GM12865 (cell line): ENCODE data around the gene EDARADD.
A peak's percentile ranks its signal among the peaks of the same experiment; 100 is the strongest.
"Not testable (repeated sequence)": the region's sequence is repeated elsewhere in the genome, so short reads cannot be mapped to it uniquely, and the experiment has no call there.

Experiments
- DNase-seq: peaks from one replicate; pipeline ENCODE4 v3.0.0; 2010; ENCODE audit warnings: low read depth
- H3K4me3 ChIP-seq: 2 replicates; pipeline ENCODE4 v1.5.1; 2011; ENCODE audit warnings: mild to moderate bottlenecking, low read depth, low read length, control low read depth
- CTCF ChIP-seq: IDR thresholded peaks from 2 replicates; pipeline ENCODE4 v1.5.1; 2011; ENCODE audit warnings: low read length, control low read depth, low read depth, inconsistent platforms; ENCODE audit not compliant: insufficient read depth; ENCODE audit errors: missing control alignments

The EDARADD gene

GRCh38 chr1:236480758-236481436 lies 86.8 kb downstream of the EDARADD start:
- no peak for DNase-seq
- TF ChIP-seq CTCF: no peak
- H3K4me3 ChIP-seq: no peak overlapping the region

DNA sequence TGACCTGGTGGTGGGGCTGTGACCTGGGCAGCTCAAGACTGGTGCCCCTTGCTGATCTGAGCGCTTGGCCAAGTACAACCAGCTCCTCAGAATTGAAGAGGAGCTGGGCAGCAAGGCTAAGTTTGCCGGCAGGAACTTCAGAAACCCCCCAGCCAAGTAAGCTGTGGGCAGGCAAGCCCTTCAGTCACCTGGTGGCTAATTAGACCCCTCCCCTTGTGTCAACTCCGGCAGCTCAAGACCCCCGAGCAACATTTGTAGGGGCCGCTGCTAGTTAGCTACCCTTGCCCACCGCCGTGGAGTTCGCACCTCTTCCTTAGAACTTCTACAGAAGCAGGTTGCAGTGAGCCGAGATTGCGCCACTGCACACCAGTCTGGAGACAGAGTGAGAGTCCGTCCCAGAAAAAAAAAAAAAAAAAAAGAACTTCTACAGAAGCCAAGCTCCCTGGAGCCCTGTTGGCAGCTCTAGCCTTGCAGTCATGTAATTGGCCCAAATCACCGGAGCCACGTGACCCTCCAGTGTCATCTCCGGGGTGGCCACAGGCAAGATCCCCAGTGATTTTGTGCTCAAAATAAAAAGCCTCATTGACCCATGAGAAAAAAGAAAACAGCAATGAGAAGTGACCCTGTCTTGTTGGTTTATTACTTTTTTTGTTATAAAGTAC lies 90.4 kb downstream of the EDARADD start:
- TF ChIP-seq CTCF: no peak
- no peak overlapping the region for H3K4me3 ChIP-seq
- DNase-seq: no peak

DNA sequence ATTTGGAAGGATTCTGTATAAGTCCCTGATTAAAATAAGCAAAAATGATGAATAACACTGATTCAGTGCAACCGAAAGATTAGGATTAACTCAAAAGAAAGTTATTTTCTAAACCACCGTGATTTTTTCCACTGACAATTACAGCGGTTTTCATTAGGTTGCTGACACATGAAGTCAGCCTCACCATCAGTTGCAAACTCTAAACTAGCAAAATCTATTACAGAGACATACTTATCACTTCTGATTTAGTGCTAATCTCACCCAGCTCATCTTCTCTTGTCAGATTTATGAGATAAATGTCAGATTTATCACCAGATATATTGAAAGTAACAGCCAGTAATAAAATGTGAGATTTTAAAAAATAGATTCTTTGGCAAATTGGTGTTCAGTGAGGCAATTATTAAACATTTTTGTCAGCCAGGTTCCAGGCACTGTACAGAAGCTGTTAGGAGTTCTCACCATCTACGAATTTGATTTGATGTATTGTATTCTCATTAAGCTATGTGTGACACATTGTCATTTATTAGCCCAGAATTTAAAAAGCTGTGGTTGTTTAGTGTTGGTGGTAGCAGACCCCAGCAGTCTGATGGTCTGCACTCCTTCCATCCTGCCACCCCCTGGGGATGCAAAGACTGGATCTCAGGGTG lies 92.4 kb downstream of the EDARADD start:
- TF ChIP-seq CTCF: no peak
- DNase-seq: no peak
- no peak overlapping the region for H3K4me3 ChIP-seq

DNA sequence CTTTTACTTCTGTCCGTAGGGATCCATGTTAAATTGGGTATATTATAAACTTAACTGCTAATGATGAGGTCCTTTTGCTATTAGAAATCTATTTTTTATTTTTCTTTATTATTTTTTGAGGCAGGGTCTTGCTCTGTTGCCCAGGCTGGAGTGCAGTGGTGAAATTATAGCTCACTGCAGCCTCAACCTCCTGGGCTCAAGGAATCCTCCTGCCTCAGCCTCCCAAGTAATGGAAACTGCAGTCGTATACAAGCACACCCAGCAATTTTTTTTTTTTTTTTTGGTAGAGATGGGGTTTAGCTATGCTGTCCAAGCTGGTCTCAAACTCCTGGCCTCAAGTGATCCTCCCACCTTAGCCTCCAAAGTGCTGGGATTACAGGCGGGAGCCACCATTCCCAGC lies 95.1 kb downstream of the EDARADD start:
- H3K4me3 ChIP-seq, DNase-seq: not testable (repeated sequence)

GRCh38 chr1:236489710-236490377 lies 95.8 kb downstream of the EDARADD start:
- DNase-seq: peak; percentile 56
- peak; percentile 41 for TF ChIP-seq CTCF
- no peak overlapping the region for H3K4me3 ChIP-seq

DNA sequence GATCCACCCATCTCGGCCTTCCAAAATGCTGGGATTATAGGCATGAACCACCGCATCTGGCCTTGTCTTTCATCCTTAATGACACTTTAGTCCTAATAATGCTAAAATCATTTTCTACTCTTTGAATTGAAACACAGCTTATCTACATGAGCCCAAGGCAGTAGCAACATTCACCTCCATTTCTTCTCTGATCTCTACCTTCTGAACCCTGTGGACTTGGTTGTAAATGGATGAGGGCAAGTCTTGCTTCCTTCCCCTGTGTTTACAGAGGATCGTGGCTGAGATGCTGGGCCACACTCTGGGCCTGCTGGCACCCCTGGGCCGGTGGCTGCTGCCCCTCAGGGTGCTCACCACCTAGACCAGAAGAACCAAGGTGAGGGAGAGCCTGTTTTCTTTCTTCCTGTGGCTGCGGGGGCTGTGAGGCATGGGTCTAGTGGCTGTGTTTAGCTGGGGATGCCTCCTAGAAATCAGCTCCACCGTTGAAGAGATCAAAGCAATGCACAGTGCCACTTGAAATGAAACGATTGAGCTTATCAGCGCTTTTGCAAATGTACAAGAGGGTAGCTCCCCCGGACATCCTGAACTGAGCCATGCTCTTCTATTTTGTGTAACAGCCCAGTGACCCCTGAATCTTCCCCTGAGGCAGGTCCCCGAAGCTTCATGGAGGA lies 97.5 kb downstream of the EDARADD start:
- DNase-seq: no peak
- no peak overlapping the region for H3K4me3 ChIP-seq
- TF ChIP-seq CTCF: no peak

DNA sequence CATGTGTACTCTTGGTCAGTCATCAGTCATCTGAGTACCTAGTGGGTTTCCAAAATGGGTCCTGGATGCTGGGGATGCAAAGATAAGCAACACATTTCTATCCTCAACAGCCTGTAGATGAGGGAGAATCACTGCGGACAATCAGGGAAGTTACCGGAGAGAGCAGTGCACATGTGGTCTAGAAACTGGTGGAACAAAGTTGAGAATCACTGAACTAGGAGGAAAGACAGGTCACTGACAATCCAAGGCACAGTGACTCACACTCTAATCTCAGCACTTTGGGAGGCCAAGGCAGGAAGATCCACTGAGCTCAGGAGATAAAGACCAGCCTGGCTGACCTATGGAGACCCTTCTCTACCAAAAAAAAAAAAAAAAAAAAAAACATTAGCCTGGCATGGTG lies 98.3 kb downstream of the EDARADD start:
- DNase-seq: no peak
- H3K4me3 ChIP-seq: no peak overlapping the region
- no peak for TF ChIP-seq CTCF
